DND-41 (cell line): ENCODE measurements around the gene VSIG10.

Source experiments
- CTCF ChIP-seq: IDR thresholded peaks from 2 replicates; pipeline ENCODE4 v1.5.1; 2012; ENCODE audit warnings: borderline replicate concordance, low read length, moderate library complexity, mild to moderate bottlenecking; ENCODE audit not compliant: poor library complexity, severe bottlenecking; ENCODE audit errors: extremely low read depth
- EZH2 ChIP-seq: IDR thresholded peaks from 3 replicates; pipeline ENCODE4 v1.6.1; 2012; ENCODE audit warnings: borderline replicate concordance, low read depth, mild to moderate bottlenecking, moderate library complexity, low read length, inconsistent platforms; ENCODE audit not compliant: severe bottlenecking

- TF ChIP-seq CTCF, result no peak
- no peak for TF ChIP-seq EZH2
These were observed 41.4 kb upstream of the VSIG10 start for GRCh38 chr12:118145113-118145797.
